C4-2B (cell line): ENCODE measurements around the gene TTC13.

Experiments used
- CTCF ChIP-seq: fragments of 450-650 bp; conservative IDR thresholded peaks from 2 replicates; pipeline ENCODE4 v1.5.1; 2017; ENCODE audit warnings: mild to moderate bottlenecking
- ZFX ChIP-seq: fragments of 450-650 bp; IDR thresholded peaks from 2 replicates; pipeline ENCODE4 v1.6.1; 2017

DNA sequence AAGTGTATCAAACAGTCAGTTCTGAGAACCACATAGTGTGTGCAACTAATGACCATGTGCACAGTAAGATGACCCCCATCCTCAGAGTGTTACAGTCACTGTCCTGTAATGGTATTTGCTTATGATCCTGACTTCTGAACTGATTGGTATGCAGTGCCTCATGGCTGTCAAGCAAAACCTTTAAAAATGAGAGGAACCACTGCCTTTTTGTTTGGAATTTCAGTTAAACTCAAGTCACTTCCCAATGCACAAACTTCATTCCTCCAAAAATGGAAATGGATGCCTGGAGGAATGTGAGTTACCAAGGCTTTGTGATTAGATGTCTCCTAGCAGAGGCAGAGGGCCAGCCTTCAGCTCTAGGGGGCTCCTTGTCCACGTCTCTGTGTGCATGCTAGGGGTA lies 120.8 kb downstream of the TTC13 start:
- TF ChIP-seq CTCF = no peak
- TF ChIP-seq ZFX = no peak
